OCI-LY7 (cell line): ENCODE data around the gene TAS2R41. TPM values are rescaled to one million over a fixed set of nuclear protein-coding genes. Genes with fewer than 3 reads are reported as not detected.

Source experiments
- BruUV-seq: library from RNA; stranded (reverse); fragments of 400-500 nt; replicated peaks from 2 replicates; lab custom pipeline; 2021; lab: Mats Ljungman, UMichigan
- CTCF ChIA-PET: fragments of 300-600 bp; sonication (Branson Sonifier 250); formaldehyde crosslinking; loops from one replicate; lab custom pipeline; 2022; ENCODE audit warnings: antibody characterized with exemption; ENCODE audit not compliant: unreplicated experiment; lab: Charles Lee
- POLR2A ChIA-PET: fragments of 300-600 bp; sonication (Branson Sonifier 250); formaldehyde crosslinking; loops from one replicate; lab custom pipeline; 2022; ENCODE audit warnings: antibody characterized with exemption; lab: Charles Lee
- DNase-seq: peaks from one replicate; pipeline ENCODE4 v3.0.0-alpha.2; 2015; ENCODE audit warnings: low spot score
- H2AFZ ChIP-seq: fragments of 200-600 bp; sonication (generic), shearing (Covaris generic); 2 replicates; pipeline ENCODE4 v1.6.1; 2014; ENCODE audit warnings: mild to moderate bottlenecking, antibody characterized with exemption, low read length, moderate library complexity
- H3K27ac ChIP-seq: fragments of 200-600 bp; sonication (generic); 2 replicates; pipeline ENCODE4 v1.5.1; 2014; ENCODE audit warnings: mixed run types, low read depth, mild to moderate bottlenecking, moderate library complexity, low read length, inconsistent platforms; ENCODE audit not compliant: poor library complexity, severe bottlenecking
- H3K36me3 ChIP-seq: fragments of 200-600 bp; sonication (generic); 2 replicates; pipeline ENCODE4 v1.6.1; 2014; ENCODE audit warnings: mild to moderate bottlenecking, antibody characterized with exemption, low read length, moderate library complexity, mixed read lengths; ENCODE audit not compliant: insufficient read depth
- H3K4me1 ChIP-seq: fragments of 200-600 bp; sonication (generic); 2 replicates; pipeline ENCODE4 v1.5.1; 2014; ENCODE audit warnings: mild to moderate bottlenecking, low read length; ENCODE audit not compliant: insufficient read depth, poor library complexity, severe bottlenecking
- H3K4me2 ChIP-seq: fragments of 200-600 bp; sonication (generic); 2 replicates; pipeline ENCODE4 v1.6.1; 2014; ENCODE audit warnings: mild to moderate bottlenecking, low read length
- H3K4me3 ChIP-seq: fragments of 200-600 bp; sonication (generic); 2 replicates; pipeline ENCODE4 v1.5.1; 2014; ENCODE audit warnings: mild to moderate bottlenecking, low read depth, low read length; ENCODE audit not compliant: poor library complexity, severe bottlenecking
- H3K79me2 ChIP-seq: fragments of 200-600 bp; sonication (generic); 2 replicates; pipeline ENCODE4 v1.6.1; 2016; ENCODE audit warnings: low read depth, mild to moderate bottlenecking, low read length, moderate library complexity, mixed read lengths; ENCODE audit not compliant: insufficient read depth
- H3K9me2 ChIP-seq: fragments of 200-600 bp; sonication (generic); 2 replicates; pipeline ENCODE4 v1.6.1; 2016; ENCODE audit warnings: mild to moderate bottlenecking, low read length, mixed read lengths; ENCODE audit not compliant: insufficient read depth
- H3K9me3 ChIP-seq: fragments of 200-600 bp; sonication (generic); 2 replicates; pipeline ENCODE4 v1.6.1; 2014; ENCODE audit warnings: mild to moderate bottlenecking, mixed run types, low read length, mixed read lengths
- H4K20me1 ChIP-seq: fragments of 200-600 bp; sonication (generic); 2 replicates; pipeline ENCODE4 v1.6.1; 2014; ENCODE audit warnings: mild to moderate bottlenecking, antibody characterized with exemption, low read length, moderate library complexity, mixed read lengths; ENCODE audit not compliant: insufficient read depth
- EZH2phosphoT487 ChIP-seq: fragments of 200-600 bp; sonication (generic); IDR thresholded peaks from 2 replicates; pipeline ENCODE4 v1.6.1; 2018; ENCODE audit warnings: low read depth, borderline replicate concordance, mild to moderate bottlenecking, mixed run types, antibody characterized with exemption, low read length, moderate library complexity, mixed read lengths
- intact Hi-C: fragments of 100-400 bp; cut with micrococcal nuclease; formaldehyde crosslinking; loops from one replicate; pipeline ENCODE4 v1.10.0; 2022; ENCODE audit not compliant: unreplicated experiment
- total RNA-seq, 2 experiments: library from RNA; depleted of rRNA in 1 of 2; stranded (reverse); fragments of >200 nt in 1 of 2; shearing (Covaris generic) in 1 of 2; gene quantifications; 2 replicates each; pipeline ENCODE4 v1.2.3, GENCODE V29; 2014 to 2022
- TF ChIP-seq, protein P1 (sequence below): fragments of 200-600 bp; sonication (generic); conservative IDR thresholded peaks from 2 replicates; pipeline ENCODE4 v1.5.1; 2014; ENCODE audit warnings: mild to moderate bottlenecking, antibody characterized with exemption, low read length, moderate library complexity, mixed read lengths

Gene TAS2R41
- total RNA-seq, 2 experiments from 2014 or later: not detected

DNA sequence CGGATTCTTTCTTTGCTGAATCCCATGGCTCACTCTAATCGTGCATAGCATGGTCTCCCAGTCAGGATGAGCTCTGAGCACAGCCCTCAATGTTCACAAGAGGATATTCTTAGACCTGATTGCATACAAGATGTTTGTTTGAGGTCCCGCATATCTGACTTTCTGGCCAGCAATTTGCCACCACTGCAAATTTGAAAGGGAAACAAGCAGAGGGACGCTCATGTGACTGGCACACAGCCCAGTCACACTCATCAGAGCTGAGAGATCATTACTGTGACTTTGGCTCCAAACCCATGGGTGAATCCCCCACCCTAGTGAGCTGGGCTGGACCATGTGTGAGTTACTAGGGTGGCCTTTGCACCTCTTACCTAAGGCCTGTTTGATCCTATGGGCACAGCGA, 9.9 kb downstream of the TAS2R41 start:
- Histone ChIP-seq H2AFZ (no peak overlapping the region), H3K27ac (no peak overlapping the region), H3K79me2 (no peaks in the 10 kb centered on the region), H3K9me3 (no peaks in the 10 kb centered on the region), H3K4me3 (no peak overlapping the region), H3K4me2 (no peak overlapping the region), H4K20me1 (no peaks in the 10 kb centered on the region), H3K4me1 (no peaks in the 10 kb centered on the region), H3K36me3 (no peaks in the 10 kb centered on the region), H3K9me2 (no peaks in the 10 kb centered on the region)
- TF ChIP-seq EZH2phosphoT487: no peak
- TF ChIP-seq, protein P1, sequence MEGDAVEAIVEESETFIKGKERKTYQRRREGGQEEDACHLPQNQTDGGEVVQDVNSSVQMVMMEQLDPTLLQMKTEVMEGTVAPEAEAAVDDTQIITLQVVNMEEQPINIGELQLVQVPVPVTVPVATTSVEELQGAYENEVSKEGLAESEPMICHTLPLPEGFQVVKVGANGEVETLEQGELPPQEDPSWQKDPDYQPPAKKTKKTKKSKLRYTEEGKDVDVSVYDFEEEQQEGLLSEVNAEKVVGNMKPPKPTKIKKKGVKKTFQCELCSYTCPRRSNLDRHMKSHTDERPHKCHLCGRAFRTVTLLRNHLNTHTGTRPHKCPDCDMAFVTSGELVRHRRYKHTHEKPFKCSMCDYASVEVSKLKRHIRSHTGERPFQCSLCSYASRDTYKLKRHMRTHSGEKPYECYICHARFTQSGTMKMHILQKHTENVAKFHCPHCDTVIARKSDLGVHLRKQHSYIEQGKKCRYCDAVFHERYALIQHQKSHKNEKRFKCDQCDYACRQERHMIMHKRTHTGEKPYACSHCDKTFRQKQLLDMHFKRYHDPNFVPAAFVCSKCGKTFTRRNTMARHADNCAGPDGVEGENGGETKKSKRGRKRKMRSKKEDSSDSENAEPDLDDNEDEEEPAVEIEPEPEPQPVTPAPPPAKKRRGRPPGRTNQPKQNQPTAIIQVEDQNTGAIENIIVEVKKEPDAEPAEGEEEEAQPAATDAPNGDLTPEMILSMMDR: no peak
- BruUV-seq: no TSS peak
- POLR2A ChIA-PET: no interaction called here
- CTCF ChIA-PET: no interaction called here
- no peak for DNase-seq
- intact Hi-C loops: no loop called here

GRCh38 chr7:143490717-143491306, 13.1 kb downstream of the TAS2R41 start:
- H3K9me3 ChIP-seq: no peaks in the 10 kb centered on the region
- no peak for TF ChIP-seq EZH2phosphoT487
- TF ChIP-seq, protein P1: peak; percentile 34
- H3K4me3 ChIP-seq: no peak overlapping the region
- no peaks in the 10 kb centered on the region for H4K20me1 ChIP-seq
- no peak for DNase-seq
- H3K4me2 ChIP-seq: no peak overlapping the region
- no TSS peak for BruUV-seq
- H3K36me3 ChIP-seq: no peaks in the 10 kb centered on the region
- H3K9me2 ChIP-seq: no peaks in the 10 kb centered on the region
- H3K27ac ChIP-seq: no peak overlapping the region
- H3K79me2 ChIP-seq: no peaks in the 10 kb centered on the region
- POLR2A ChIA-PET: interaction anchor here (1.2 kb wide), 1 partner anchor 23 kb away, joined by 3 read pairs; no protein-coding TSS in a partner anchor
- intact Hi-C loops: no loop called here
- no peaks in the 10 kb centered on the region for H3K4me1 ChIP-seq
- CTCF ChIA-PET: no interaction called here
- H2AFZ ChIP-seq: no peak overlapping the region

GRCh38 chr7:143492043-143492471, 14.4 kb downstream of the TAS2R41 start:
- H3K79me2 ChIP-seq: no peaks in the 10 kb centered on the region
- POLR2A ChIA-PET: interaction anchor here (1.2 kb wide), 1 partner anchor 24 kb away, joined by 3 read pairs; no protein-coding TSS in a partner anchor
- H3K4me2 ChIP-seq: no peak overlapping the region
- H3K4me3 ChIP-seq: no peak overlapping the region
- H3K9me3 ChIP-seq: no peaks in the 10 kb centered on the region
- CTCF ChIA-PET: no interaction called here
- no peaks in the 10 kb centered on the region for H3K36me3 ChIP-seq
- no peaks in the 10 kb centered on the region for H3K4me1 ChIP-seq
- TF ChIP-seq EZH2phosphoT487: no peak
- TF ChIP-seq, protein P1: no peak
- DNase-seq: no peak
- no TSS peak for BruUV-seq
- no peaks in the 10 kb centered on the region for H3K9me2 ChIP-seq
- H2AFZ ChIP-seq: no peak overlapping the region
- intact Hi-C loops: no loop called here
- no peaks in the 10 kb centered on the region for H4K20me1 ChIP-seq
- no peak overlapping the region for H3K27ac ChIP-seq
